ENCODE measurements around the gene MSMP. TPM values are rescaled to one million over a fixed set of nuclear protein-coding genes. Genes with fewer than 3 reads are reported as not detected.

Gene MSMP
- total RNA-seq, 1 donor from 2014 or later = not detected

GRCh38 chr9:35741740-35742139, 12.3 kb downstream of the MSMP start:
- H3K4me3 ChIP-seq = no peak overlapping the region
- intact Hi-C loops (cut with DNase I) = no loop called here
- peaks cover 21% of the 10 kb centered on the region for H3K4me1 ChIP-seq
- no peak overlapping the region for H3K27ac ChIP-seq
- peaks cover 0 to 78% of the 10 kb centered on the region in 2 donors for H3K36me3 ChIP-seq
- no peaks in the 10 kb centered on the region for H3K27me3 ChIP-seq
- no peaks in the 10 kb centered on the region for H3K9me3 ChIP-seq
- TF ChIP-seq CTCF (IDR thresholded peaks at IDR 0.05) = no peak
- no peak for TF ChIP-seq POLR2A (IDR thresholded peaks at IDR 0.05)
- TF ChIP-seq POLR2AphosphoS5 (IDR thresholded peaks at IDR 0.05; ENCODE audit: insufficient read depth in 1 of 2, low read depth in 1 of 2) = no peak
- no peak for DNase-seq (ENCODE audit: extremely low spot score in 2 of 2)

DNA sequence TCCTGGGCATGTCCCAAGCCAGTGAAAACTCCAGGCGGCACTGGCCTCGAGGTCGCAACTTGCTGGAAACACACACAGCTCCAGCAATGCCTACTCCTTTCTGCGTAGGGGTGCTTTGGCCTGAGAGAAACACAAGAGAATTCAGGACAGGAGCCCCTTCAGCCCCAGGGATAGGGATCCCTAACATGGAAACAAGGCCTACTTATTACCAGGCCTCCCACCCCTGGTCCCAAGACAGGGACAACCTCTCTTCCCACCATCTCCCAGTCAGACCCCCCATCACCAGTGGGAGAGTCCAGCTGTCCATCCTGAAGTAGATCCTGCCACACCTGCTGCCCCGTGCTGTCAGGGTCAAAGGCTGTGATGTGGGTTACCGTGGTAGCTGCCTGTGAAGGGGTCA, 13.8 kb downstream of the MSMP start:
- intact Hi-C loops (cut with DNase I) = no loop called here
- DNase-seq (ENCODE audit: extremely low spot score in 2 of 2) = no peak
- Histone ChIP-seq H3K4me1 (peaks cover 6% of the 10 kb centered on the region), H3K36me3 (peaks cover 0 to 90% of the 10 kb centered on the region in 2 donors), H3K27ac (no peak overlapping the region), H3K9me3 (no peaks in the 10 kb centered on the region), H3K4me3 (no peak overlapping the region), H3K27me3 (no peaks in the 10 kb centered on the region)
- TF ChIP-seq CTCF (IDR thresholded peaks at IDR 0.05) (no peak), POLR2AphosphoS5 (IDR thresholded peaks at IDR 0.05; ENCODE audit: insufficient read depth in 1 of 2, low read depth in 1 of 2) (no peak), POLR2A (IDR thresholded peaks at IDR 0.05) (no peak)

DNA sequence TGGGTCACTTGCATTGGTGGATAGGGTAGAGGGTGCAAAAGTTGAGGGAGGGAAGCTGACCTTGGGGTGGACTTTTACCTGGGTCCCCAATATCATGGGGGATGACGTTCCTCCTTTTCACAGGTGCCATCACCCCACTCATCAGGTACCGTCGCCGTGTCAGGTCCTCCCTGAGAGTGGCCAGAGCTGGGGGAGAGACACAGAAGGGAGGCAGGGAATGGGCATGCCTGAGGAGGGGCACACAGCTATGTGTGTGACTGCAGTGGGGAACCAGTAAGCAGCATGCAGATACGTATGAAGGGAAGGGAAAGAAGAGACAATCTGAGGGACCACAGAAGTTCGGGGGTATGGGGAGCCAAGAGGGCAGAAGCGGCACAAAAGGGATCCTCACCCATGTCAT, 15.2 kb downstream of the MSMP start:
- Histone ChIP-seq H3K4me3 (no peak overlapping the region), H3K4me1 (peaks cover 3% of the 10 kb centered on the region), H3K27ac (no peak overlapping the region), H3K36me3 (peaks cover 0 to 84% of the 10 kb centered on the region in 2 donors), H3K27me3 (no peaks in the 10 kb centered on the region), H3K9me3 (no peaks in the 10 kb centered on the region)
- DNase-seq (ENCODE audit: extremely low spot score in 2 of 2) = no peak
- no peak for TF ChIP-seq POLR2AphosphoS5 (IDR thresholded peaks at IDR 0.05; ENCODE audit: insufficient read depth in 1 of 2, low read depth in 1 of 2)
- TF ChIP-seq POLR2A (IDR thresholded peaks at IDR 0.05) = no peak
- TF ChIP-seq CTCF (IDR thresholded peaks at IDR 0.05) = no peak
- intact Hi-C loops (cut with DNase I) = no loop called here

DNA sequence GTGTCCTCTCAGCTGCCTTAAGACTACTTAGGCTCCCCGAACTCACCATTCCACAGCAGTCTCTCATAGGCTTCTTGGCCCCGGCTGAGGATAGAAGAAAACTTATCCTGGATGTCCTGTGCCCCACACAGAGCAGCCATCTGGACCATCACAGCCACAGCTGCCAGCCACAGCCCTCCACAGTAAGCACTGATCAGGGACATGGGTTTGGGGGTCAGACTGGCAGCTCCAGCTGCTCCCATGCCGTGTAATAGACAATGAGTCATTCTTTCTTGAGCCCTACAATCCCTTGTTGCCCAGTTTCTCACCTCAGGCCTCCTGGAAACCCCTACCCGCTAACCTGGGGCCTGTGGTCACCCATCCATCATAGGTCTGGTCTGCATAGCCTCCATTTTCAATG, 15.9 kb downstream of the MSMP start:
- Histone ChIP-seq H3K36me3 (peaks cover 0 to 76% of the 10 kb centered on the region in 2 donors), H3K27ac (no peak overlapping the region), H3K27me3 (no peaks in the 10 kb centered on the region), H3K4me3 (no peak overlapping the region), H3K4me1 (peaks cover 10% of the 10 kb centered on the region), H3K9me3 (no peaks in the 10 kb centered on the region)
- DNase-seq (ENCODE audit: extremely low spot score in 2 of 2) = no peak
- intact Hi-C loops (cut with DNase I) = no loop called here
- no peak for TF ChIP-seq CTCF (IDR thresholded peaks at IDR 0.05)

GRCh38 chr9:35737143-35737542, 16.9 kb downstream of the MSMP start:
- H3K4me3 ChIP-seq = no peak overlapping the region
- H3K9me3 ChIP-seq = no peaks in the 10 kb centered on the region
- H3K4me1 ChIP-seq = peaks cover 14% of the 10 kb centered on the region
- intact Hi-C loops (cut with DNase I) = no loop called here
- H3K27me3 ChIP-seq = no peaks in the 10 kb centered on the region
- no peak for DNase-seq (ENCODE audit: extremely low spot score in 2 of 2)
- no peak overlapping the region for H3K27ac ChIP-seq
- TF ChIP-seq POLR2A (IDR thresholded peaks at IDR 0.05) (no peak), CTCF (IDR thresholded peaks at IDR 0.05) (no peak), POLR2AphosphoS5 (IDR thresholded peaks at IDR 0.05; ENCODE audit: insufficient read depth in 1 of 2, low read depth in 1 of 2) (no peak)
- peaks cover 0 to 66% of the 10 kb centered on the region in 2 donors for H3K36me3 ChIP-seq

Measured in vagina (tissue), 2 donors.